Keratinocyte (primary cell): ENCODE results near the gene PRKAG2. TPM values are rescaled to one million over a fixed set of nuclear protein-coding genes. Genes with fewer than 3 reads are reported as not detected.

ENCODE experiments used
- DNase-seq: peaks from one replicate; pipeline ENCODE4 v3.0.0-alpha.2; 2011; ENCODE audit warnings: low read depth, missing footprints, low spot score
- FAIRE-seq: peaks from 2 replicates; lab custom pipeline; 2011; peaks lifted over from hg19 to GRCh38; lab: Jason Lieb, UNC
- H2AFZ ChIP-seq: 2 replicates; pipeline ENCODE4 v1.6.0; 2012; ENCODE audit warnings: low read length, control low read depth, inconsistent platforms; ENCODE audit not compliant: control insufficient read depth
- H3K27ac ChIP-seq: 2 replicates; pipeline ENCODE4 v1.5.1; 2011; ENCODE audit warnings: low read length; ENCODE audit not compliant: control insufficient read depth, insufficient read depth
- H3K27me3 ChIP-seq: 3 replicates; pipeline ENCODE4 v1.6.0; 2011; ENCODE audit warnings: low read length; ENCODE audit not compliant: control insufficient read depth, insufficient read depth; ENCODE audit errors: extremely low read depth
- H3K36me3 ChIP-seq, 2 experiments: 2 replicates in 1 of 2; 3 replicates in 1 of 2; pipeline ENCODE4 v1.5.1; 2011; ENCODE audit warnings: low read length in 2 of 2, mild to moderate bottlenecking in 1 of 2; ENCODE audit not compliant: control insufficient read depth in 2 of 2, insufficient read depth in 2 of 2; ENCODE audit errors: extremely low read depth in 1 of 2
- H3K4me1 ChIP-seq: 3 replicates; pipeline ENCODE4 v1.5.1; 2011; ENCODE audit warnings: low read length; ENCODE audit not compliant: control insufficient read depth, insufficient read depth; ENCODE audit errors: extremely low read depth
- H3K4me2 ChIP-seq: 3 replicates; pipeline ENCODE4 v1.6.0; 2011; ENCODE audit warnings: low read depth, low read length; ENCODE audit not compliant: control insufficient read depth, insufficient read depth; ENCODE audit errors: extremely low read depth
- H3K4me3 ChIP-seq, 3 experiments: fragments of 200-600 bp in 1 of 3; sonication (generic) in 1 of 3; 2 replicates in 2 of 3; 3 replicates in 1 of 3; pipeline ENCODE4 v1.5.1; 2011 to 2016; ENCODE audit warnings: low read length in 3 of 3, mild to moderate bottlenecking in 3 of 3, control low read depth in 2 of 3, inconsistent platforms in 1 of 3, low read depth in 1 of 3, mixed read lengths in 1 of 3, mixed run types in 1 of 3, moderate library complexity in 1 of 3; ENCODE audit not compliant: control insufficient read depth in 2 of 3, insufficient read depth in 2 of 3; ENCODE audit errors: extremely low read depth in 1 of 3
- H3K79me2 ChIP-seq: 2 replicates; pipeline ENCODE4 v1.6.0; 2012; ENCODE audit warnings: low read length; ENCODE audit not compliant: control insufficient read depth, insufficient read depth
- H3K9ac ChIP-seq: 3 replicates; pipeline ENCODE4 v1.6.0; 2011; ENCODE audit warnings: low read length; ENCODE audit not compliant: control insufficient read depth, insufficient read depth; ENCODE audit errors: extremely low read depth
- H3K9me1 ChIP-seq: 3 replicates; pipeline ENCODE4 v1.6.0; 2011; ENCODE audit warnings: low read length; ENCODE audit not compliant: control insufficient read depth, insufficient read depth; ENCODE audit errors: extremely low read depth
- H3K9me3 ChIP-seq: 2 replicates; pipeline ENCODE4 v1.5.1; 2012; ENCODE audit warnings: low read depth, low read length; ENCODE audit not compliant: control insufficient read depth
- H4K20me1 ChIP-seq: 3 replicates; pipeline ENCODE4 v1.6.0; 2011; ENCODE audit warnings: low read length; ENCODE audit not compliant: control insufficient read depth, insufficient read depth; ENCODE audit errors: extremely low read depth
- CTCF ChIP-seq, 3 experiments: IDR thresholded peaks in 1 of 3; conservative IDR thresholded peaks in 1 of 3; optimal IDR thresholded peaks in 1 of 3; 2 replicates in 2 of 3; 3 replicates in 1 of 3; pipeline versions ENCODE3 to v1.5.1; 2011; ENCODE audit warnings: low read length in 3 of 3, mild to moderate bottlenecking in 3 of 3, moderate library complexity in 2 of 3, control low read depth in 1 of 3, inconsistent platforms in 1 of 3; ENCODE audit not compliant: insufficient read depth in 2 of 3; ENCODE audit errors: extremely low read depth in 1 of 3
- EZH2 ChIP-seq: IDR thresholded peaks from one replicate; pipeline ENCODE4 v1.6.1; 2012; ENCODE audit warnings: inconsistent platforms, mild to moderate bottlenecking, low read length, moderate library complexity
- dilution Hi-C: fragments of 300-500 bp; cut with MboI; formaldehyde crosslinking; loops from one replicate; pipeline ENCODE4 v1.7.0; 2020; ENCODE audit warnings: low sequenced_read_pairs; ENCODE audit not compliant: extremely low pct_ligation_motif_present
- polyA plus RNA-seq, 5 experiments: library from polyadenylated mRNA; depleted of rRNA in 3 of 5; stranded (reverse) in 3 of 5; stranded (forward) in 1 of 5; unstranded in 1 of 5; fragments of >200 nt; gene quantifications; 1 replicate in 1 of 5; 2 replicates in 3 of 5; 3 replicates in 1 of 5; pipeline versions ENCODE4 v1.2.1 to v1.2.3, GENCODE V29; 2011 to 2012; ENCODE audit warnings: missing spikeins in 2 of 5, low read depth in 1 of 5, low replicate concordance in 1 of 5

The PRKAG2 gene
- polyA plus RNA-seq, 1 donor (not counting 4 experiments of a cell fraction or from before 2014, with no cell fraction given), result 39.5 TPM

GRCh38 chr7:151769188-151769821 is 107.6 kb downstream of the PRKAG2 start:
- H3K9me1 ChIP-seq, result no peaks in the 10 kb centered on the region
- H3K9me3 ChIP-seq, result no peaks in the 10 kb centered on the region
- no peaks in the 10 kb centered on the region for H3K36me3 ChIP-seq
- no peaks in the 10 kb centered on the region for H3K4me1 ChIP-seq
- H3K4me2 ChIP-seq, result no peak overlapping the region
- dilution Hi-C loops, result no loop called here
- H3K4me3 ChIP-seq, result no peak overlapping the region
- H3K79me2 ChIP-seq, result no peaks in the 10 kb centered on the region
- H3K27ac ChIP-seq, result no peak overlapping the region
- no peak for DNase-seq
- no peak for FAIRE-seq
- no peak overlapping the region for H3K9ac ChIP-seq
- H2AFZ ChIP-seq, result no peak overlapping the region
- no peaks in the 10 kb centered on the region for H3K27me3 ChIP-seq
- no peaks in the 10 kb centered on the region for H4K20me1 ChIP-seq
- no peak for TF ChIP-seq EZH2
- TF ChIP-seq CTCF (optimal IDR thresholded peaks at IDR 0.05 in 1 of 3, IDR thresholded peaks at IDR 0.05 in 1 of 3, conservative IDR thresholded peaks at IDR 0.05 in 1 of 3; ENCODE audit: extremely low read depth in 1 of 3, insufficient read depth in 2 of 3, low read length in 3 of 3), result no peak

DNA sequence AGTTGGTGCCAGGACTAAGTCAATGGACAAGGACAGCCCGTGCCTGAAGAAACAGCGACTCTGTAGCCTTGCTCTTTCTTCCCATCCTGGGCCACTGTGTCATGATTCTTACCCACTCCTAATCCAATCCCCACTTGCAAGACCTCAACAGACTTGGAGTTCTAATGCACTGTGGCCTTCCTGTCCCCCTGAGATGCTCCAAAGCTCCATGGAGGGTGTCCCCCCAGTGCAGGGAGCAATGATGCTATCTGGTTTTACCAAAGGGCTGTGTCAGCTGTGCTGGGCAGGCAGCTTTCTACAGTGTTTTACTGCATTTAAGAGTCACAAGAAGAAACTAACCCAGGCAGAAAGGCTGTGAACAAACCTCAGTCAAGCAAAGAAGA is 108.1 kb downstream of the PRKAG2 start:
- H3K27me3 ChIP-seq, result no peaks in the 10 kb centered on the region
- FAIRE-seq (no peak), DNase-seq (no peak)
- dilution Hi-C loops, result no loop called here
- H3K27ac ChIP-seq, result no peak overlapping the region
- no peaks in the 10 kb centered on the region for H3K9me3 ChIP-seq
- no peaks in the 10 kb centered on the region for H4K20me1 ChIP-seq
- TF ChIP-seq EZH2, result no peak
- no peak for TF ChIP-seq CTCF (optimal IDR thresholded peaks at IDR 0.05 in 1 of 3, IDR thresholded peaks at IDR 0.05 in 1 of 3, conservative IDR thresholded peaks at IDR 0.05 in 1 of 3; ENCODE audit: extremely low read depth in 1 of 3, insufficient read depth in 2 of 3, low read length in 3 of 3)
- no peaks in the 10 kb centered on the region for H3K9me1 ChIP-seq
- no peak overlapping the region for H3K9ac ChIP-seq
- H3K36me3 ChIP-seq, result no peaks in the 10 kb centered on the region
- no peaks in the 10 kb centered on the region for H3K79me2 ChIP-seq
- no peaks in the 10 kb centered on the region for H3K4me1 ChIP-seq
- no peak overlapping the region for H3K4me3 ChIP-seq
- no peak overlapping the region for H3K4me2 ChIP-seq
- H2AFZ ChIP-seq, result no peak overlapping the region
